ENCODE results near the gene TNFRSF25.

GRCh38 chr1:6461538-6462411 lies 4.2 kb downstream of the TNFRSF25 start:
- TF ChIP-seq CTCF (conservative IDR thresholded peaks at IDR 0.05 in 1 of 2, IDR thresholded peaks at IDR 0.05 in 1 of 2; ENCODE audit: extremely low read depth in 1 of 2, insufficient read depth in 1 of 2, low read depth in 1 of 2, low read length in 2 of 2) (no peak), EZH2 (IDR thresholded peaks at IDR 0.05; ENCODE audit: borderline replicate concordance, low read length) (no peak)
